NCI-H446 treated with DMSO at 0.1 percent for 48 hours (cell line): ENCODE data around the gene ZNF222.
A peak's percentile ranks its signal among the peaks of the same experiment; 100 is the strongest.

ENCODE experiments used
- DNase-seq: peaks from one replicate; lab custom pipeline; 2025; lab: John Stamatoyannopoulos, UW

Gene ZNF222

DNA sequence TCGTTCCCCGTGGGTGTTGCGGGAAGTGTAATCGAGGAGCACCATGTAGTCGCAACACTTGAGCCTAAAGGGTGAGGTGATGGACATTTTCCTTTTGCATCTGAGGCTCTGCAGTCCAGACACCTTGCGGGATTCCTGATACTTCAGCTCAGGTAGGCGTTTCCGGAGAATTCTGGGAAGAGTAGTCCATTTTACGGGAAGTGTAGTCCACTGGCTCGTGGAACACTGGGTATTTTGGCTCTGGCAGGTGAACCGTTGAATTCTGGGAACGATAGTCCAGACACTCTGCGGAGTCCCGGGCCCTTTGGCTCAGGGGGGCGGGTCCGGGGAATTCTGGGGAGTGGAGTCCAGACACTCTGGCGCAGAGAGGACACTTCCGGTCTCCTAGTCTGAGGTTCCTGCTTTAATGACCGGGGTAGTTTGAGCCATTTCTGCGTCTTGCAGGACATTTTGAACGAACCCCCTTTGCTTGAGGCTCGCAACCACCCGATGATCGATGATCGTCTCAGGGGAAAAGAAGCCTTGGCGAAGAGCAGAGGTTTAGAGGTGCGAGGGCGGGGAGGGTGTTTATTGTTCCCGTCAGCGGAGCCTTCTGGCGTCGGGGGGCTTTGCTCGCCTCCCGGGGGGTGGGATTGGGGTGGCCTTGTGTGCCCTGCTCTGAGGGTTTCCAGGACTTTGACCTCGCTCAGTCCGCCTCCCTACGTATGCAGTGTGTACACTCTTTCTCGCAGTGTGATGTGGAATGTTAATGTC lies 26.6 kb downstream of the ZNF222 start, which contains the start of gene ZNF223:
ZNF223 (plus strand) TSS at position 387 of the 753 bp plus-strand sequence. CDS start 3,141 bp downstream, outside the sequence.
- DNase-seq, result peak; percentile 90

DNA sequence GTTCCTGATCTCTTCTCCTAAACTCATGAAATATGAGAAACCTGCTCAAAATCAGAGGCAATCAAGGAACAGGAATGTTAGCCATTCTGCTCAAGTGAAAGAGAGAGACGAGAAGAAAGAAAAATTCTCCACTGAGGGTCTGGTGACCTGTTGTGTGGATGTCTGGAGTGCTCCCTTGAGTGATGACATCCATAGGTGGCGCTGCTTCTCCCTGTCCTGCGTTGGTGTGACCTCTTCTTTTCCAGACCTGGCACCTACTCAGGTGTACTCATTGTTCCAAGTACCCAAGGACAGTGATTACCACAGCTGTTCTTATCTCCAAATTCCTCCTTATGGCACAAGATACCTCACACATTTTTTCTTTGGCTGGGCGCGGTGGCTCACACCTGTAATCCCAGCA lies 30.7 kb downstream of the ZNF222 start:
- no peak for DNase-seq

- DNase-seq, result no peak
Measured at GRCh38 chr19:44059229-44059628, 34.0 kb downstream of the ZNF222 start.

GRCh38 chr19:44061038-44061437 lies 35.9 kb downstream of the ZNF222 start:
- no peak for DNase-seq

- DNase-seq, result no peak
Measured at GRCh38 chr19:44066305-44066704, 41.1 kb downstream of the ZNF222 start.

- DNase-seq, result no peak
Measured at GRCh38 chr19:44069415-44069814, 44.2 kb downstream of the ZNF222 start.

- DNase-seq, result peak; percentile 88
Measured at GRCh38 chr19:44071824-44072542, 46.8 kb downstream of the ZNF222 start, which contains the start of gene ZNF284. Gene ZNF284, plus strand, starts transcription at chr19:44072159. Its CDS starts 4,231 bp downstream, at chr19:44076390.

DNA sequence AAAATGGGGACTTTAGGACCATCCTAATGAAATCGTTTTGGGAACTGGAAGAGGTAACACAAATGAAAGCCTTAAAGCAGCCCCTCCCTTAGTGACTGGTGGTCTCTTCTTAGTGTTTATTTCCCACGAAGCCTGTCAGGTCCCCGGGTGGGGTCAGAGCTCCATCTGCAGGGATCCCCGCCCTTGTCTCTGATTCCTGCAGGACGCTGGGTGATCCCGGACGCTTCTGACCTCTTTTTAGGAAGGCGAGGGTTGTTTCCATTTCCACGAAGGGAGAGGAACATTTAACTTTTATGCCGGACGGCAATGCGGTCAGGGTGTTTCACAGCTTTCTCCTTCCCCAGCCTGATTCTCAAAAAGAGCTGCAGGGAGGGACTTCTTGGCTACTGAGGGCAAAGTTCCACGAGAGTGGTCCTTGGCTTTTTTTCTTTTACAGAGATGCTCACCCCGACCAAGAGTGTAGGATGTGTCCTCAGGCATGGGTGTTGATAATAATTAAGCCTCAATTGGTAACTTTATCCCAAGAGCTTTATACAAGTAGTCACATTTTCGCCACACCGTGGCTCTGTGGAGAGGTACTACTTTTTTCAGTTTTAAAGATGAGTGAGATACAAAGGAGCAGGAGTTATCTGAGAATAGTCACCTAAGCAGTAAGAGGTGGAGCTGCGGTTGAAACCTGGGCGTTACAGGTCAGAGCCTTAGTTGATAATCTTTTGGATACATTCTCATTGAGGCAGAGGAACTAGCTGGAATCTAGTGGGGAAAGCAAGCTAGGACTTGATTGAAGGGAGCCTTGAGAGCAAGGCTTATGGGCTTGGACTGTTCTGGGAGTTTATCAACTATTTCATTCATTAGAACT lies 47.6 kb downstream of the ZNF222 start:
- no peak for DNase-seq

DNA sequence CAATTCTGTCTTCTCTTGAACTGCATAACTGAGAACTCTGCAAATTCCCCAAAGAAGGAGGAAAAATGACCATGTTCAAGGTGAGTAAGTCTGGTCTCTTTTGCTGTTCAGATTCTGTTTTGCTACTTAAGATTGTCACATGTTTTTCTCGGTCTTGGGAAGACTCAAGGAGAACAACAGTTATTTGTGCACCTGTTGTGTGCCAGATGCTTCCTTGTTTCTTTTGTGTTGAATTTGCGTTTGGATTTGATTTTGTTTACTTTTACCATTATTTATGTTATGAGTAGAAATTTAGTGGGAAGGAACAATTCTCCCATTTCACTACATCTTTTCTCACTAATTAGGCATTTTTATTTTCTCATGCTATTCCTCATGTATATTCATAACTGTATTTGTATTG lies 51.1 kb downstream of the ZNF222 start:
- DNase-seq, result no peak
